ENCODE data around the gene PILRA.
"Not testable (repeated sequence)": the region's sequence is repeated elsewhere in the genome, so short reads cannot be mapped to it uniquely, and the experiment has no call there.

PILRA gene

DNA sequence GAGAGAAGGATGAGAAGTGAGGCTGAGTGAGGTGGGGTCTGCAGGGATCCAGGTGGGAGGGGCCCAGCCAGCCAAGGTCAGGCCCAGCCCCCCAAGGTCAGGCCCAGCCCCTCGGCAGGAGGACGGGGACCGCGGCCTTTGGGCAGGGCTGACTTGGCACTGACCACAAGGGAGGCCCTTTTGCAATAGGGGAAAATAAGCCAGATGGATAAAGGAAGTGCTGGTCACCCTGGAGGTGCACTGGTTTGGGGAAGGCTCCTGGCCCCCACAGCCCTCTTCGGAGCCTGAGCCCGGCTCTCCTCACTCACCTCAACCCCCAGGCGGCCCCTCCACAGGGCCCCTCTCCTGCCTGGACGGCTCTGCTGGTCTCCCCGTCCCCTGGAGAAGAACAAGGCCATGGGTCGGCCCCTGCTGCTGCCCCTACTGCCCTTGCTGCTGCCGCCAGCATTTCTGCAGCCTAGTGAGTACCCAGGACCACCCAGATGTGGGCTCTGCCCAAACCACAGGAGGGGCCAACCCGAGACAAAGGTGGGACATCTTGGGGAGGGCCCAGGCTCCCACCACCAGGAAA lies at the start of gene PILRA:
Gene PILRA, plus strand, starts transcription at position 227 of the 571 bp plus-strand sequence. Its CDS starts 170 bp downstream, at position 397.
- no peak for DNase-seq (ENCODE audit: extremely low read depth in 1 of 2, low read depth in 1 of 2)

DNA sequence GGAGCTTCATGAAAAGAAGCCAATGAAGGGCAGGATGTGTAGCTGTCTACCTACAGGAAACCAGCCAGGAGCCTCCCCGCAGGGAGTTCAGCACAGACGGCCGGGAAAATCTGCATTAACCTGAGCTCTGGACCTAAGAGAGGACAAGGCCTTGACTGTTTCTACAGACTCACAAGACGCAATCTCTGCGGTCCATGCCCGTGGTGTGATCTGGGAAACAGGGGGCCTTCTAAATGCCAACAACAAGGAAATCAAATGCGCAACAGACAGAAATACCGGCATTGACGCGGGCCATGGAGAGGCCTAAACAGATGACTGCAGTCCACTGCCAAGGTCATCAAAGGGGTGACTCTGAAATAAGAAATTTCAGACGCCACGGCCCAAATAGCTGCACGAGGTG lies 49.1 kb upstream of the PILRA start:
- not testable (repeated sequence) for DNase-seq (ENCODE audit: extremely low read depth in 1 of 2, low read depth in 1 of 2)

DNA sequence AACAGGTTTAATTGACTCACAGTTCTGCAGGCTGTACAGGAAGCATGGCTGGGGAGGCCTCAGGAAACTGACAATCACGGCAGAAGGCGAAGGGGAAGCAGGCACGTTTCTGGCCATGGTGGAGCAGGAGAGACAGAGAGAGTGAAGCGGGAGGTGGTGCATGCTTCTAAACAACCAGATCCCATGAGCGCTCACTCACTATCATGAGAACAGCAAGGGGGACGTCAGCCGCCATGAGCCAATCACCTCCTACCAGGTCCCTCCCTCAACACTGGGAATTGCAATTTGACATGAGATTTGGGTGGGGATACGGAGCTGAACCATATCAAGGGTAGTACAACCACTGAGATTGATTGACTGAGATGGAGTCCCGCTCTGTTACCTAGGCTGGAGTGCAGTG lies 47.6 kb upstream of the PILRA start:
- not testable (repeated sequence) for DNase-seq (ENCODE audit: extremely low read depth in 1 of 2, low read depth in 1 of 2)

DNA sequence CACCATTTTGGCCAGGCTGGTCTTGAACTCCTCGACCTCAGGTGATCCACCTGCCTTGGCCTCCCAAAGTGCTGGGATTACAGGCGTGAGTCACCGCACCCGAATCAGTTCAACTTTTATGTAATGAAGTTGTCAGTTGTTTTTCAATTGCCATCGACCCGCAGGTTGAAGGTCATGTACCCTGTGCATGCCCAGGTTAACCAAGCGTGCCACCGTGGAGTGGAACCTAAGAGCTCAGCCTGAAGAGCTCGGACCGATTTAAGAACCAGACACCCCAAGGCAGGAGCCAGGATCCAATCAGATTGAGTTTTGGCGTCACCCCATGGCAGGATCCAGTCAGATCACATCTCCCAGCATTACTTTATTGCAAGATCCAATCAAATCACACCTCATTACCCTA lies 46.4 kb upstream of the PILRA start:
- not testable (repeated sequence) for DNase-seq (ENCODE audit: extremely low read depth in 1 of 2, low read depth in 1 of 2)

DNA sequence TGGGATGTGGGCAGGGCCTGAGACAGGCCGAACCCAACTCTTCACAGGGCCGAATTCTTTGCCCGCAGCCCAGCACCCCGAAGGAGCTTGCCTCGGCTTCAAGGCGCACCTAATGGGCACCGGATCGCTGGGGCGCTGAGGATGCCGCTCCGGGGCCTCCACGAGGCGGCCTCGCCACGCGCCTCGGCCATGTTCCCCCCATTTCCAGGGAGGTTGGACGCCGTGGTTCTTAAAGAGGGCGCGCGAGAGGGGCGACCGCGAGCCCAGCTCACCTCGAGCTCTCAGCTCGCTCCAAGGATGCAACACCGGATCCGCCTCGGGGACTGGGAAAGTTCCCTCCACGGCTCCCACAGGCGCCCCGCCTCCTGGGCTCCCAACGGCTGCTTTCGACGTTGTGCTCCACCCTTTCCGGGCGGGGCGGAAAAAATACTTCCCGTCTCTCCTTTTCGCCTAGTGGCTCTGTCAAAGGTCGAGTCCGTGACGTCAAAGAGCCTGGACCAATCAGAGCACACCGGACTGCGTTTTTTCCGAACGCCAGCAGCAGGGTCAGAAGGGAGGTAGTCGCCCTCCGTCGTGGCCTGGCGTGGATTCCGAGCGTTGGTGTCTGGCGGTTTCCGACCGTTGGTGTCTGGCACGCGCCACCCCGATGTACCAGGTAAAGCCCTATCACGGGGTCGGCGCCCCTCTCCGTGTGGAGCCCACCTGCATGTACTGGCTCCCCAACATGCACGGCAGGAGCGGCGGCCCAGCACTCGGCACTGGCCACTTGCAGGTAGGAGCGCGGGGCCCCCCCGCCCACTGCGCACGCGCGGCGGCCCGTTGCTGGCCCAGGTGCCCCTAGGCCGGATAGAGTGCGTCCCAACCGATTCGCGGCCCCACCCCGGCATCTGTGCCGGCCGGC lies 37.5 kb upstream of the PILRA start:
- peak; percentile 79 to 84 for DNase-seq (ENCODE audit: extremely low read depth in 1 of 2, low read depth in 1 of 2)

DNA sequence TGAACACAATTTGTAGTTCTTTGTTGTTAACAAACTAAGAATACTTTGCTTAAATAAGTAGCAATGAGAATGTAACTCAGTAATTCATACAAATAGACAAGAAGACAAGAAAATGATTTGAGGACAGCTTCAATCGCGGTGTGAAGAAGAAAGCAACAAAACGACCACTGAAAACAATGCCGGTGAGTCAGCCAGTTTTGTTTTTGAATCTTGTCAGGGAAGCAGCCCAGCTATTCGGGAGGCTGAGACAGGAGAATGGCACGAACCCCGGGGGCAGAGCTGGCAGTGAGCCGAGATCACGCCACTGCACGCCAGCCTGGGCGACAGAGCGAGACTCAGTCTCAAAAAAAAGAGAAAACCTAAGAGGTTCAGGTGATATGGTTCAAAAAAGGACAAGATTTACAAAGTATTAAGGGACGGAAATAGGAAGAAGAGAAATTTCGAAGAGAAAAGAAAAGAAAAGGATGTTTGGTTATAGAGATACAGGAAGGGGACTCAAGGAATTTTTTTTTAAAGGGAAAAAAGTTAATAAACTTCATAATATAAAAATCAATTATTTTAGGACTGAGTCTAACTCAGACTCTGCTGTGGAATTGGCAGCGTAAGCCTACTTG lies 35.1 kb upstream of the PILRA start:
- not testable (repeated sequence) for DNase-seq (ENCODE audit: extremely low read depth in 1 of 2, low read depth in 1 of 2)

DNA sequence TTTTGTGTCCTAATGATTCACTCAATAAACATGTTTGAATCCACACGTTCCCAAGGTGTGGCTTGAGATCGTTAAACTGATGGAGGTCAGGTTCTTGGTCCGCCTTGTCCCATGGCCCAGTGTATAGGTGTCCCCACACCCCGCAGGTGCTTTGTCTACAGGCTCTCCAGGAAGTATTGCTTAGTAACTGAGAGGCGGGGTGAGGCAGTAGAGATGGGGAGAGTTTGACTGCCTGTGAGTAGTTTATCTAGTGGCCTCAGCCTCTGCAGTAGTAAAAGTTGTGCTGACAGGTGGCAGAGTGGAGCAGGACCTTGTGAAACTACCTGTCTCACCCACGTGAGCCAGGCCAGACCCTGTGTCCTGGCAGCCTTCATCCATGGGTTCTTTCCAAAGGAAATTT lies 32.0 kb upstream of the PILRA start:
- DNase-seq (ENCODE audit: extremely low read depth in 1 of 2, low read depth in 1 of 2): not testable (repeated sequence)

DNA sequence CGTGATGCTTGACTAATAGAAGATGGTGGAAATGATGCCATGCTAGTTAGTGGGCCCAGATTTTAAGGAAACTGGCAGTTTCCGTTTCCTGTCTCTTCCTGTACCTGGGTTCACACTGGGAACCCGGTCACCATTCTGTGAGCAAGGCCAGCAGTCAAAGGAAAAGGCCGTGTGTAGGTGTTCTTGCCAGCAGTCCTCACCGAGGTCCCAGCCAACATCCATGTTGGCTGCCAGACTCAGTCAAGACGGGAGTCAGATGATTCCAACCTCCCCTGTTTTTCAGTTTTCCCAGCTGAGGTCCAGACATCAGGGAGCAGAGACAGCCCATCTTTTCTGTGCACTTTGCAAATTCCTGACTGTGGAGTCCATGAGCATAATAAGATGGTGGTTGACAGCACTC lies 30.5 kb upstream of the PILRA start:
- DNase-seq (ENCODE audit: extremely low read depth in 1 of 2, low read depth in 1 of 2): no peak

DNA sequence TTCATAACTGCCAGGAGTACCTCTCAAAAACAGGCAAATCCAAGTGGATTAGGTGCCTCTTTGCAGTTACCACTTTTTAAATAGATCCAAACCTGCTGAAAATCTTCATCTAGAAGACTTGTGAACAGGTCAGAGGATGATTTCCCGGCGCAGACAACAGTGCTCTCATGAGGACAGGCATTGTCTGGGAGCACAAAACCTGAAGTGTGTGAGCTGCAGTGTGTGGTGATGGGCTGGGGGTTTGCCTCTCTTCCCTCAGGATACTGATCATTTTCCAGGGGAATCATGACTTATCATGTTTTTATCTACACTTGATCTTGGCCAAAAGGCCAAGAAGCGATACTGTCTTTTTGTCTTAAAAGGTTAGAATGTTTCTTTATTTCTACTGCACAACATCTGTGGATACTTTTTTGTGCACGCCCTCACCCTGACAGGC lies 29.1 kb upstream of the PILRA start:
- not testable (repeated sequence) for DNase-seq (ENCODE audit: extremely low read depth in 1 of 2, low read depth in 1 of 2)

DNA sequence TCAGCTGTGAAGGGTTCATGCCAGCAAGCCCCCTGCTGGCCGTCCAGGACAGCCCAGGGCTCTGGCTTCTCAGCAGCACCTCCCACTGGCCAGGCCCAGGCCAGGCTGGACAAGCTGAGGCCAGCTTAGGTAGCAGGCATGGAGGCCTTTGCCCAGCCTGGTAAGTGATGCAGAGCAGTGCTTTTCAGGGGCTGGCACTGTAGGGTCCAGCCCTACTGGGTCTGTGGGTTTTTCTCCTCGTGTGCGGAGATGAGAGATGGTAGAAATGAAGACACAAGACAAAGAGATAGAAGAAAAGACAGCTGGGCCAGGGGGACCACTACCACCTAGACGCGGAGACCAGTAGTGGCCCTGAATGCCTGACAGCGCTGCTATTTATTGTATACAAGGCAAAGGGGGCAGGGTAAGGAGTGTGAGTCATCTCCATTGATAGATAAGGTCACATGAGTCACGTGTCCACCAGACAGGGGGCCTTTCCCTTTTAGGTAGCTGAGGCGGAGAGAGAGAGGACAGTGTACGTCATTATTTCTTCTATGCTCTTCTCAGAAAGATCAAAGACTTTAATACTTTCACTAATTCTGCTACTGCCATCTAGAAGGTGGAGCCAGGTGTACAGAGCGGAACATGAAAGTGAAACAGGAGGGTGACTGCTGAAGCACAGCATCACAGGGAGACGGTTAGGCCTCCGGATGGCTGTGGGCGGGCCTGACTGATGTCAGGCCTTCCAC lies 28.6 kb upstream of the PILRA start:
- DNase-seq (ENCODE audit: extremely low read depth in 1 of 2, low read depth in 1 of 2): peak; percentile 44 to 79

DNA sequence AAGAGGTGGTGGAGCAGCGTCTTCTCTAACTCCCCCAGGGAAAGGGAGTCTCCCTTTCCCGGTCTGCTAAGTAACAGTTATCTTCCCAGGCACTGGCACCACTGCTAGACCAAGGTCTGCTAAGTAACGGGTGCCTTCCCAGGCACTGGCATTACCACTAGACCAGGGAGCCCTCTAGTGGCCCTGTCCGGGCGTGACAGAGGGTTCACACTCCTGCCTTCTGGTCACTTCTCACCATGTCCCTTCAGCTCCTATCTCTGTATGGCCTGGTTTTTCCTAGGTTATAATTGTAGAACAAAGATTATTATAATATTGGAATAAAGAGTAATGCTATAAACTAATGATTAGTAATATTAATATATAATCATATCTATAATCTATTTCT lies 28.0 kb upstream of the PILRA start:
- DNase-seq (ENCODE audit: extremely low read depth in 1 of 2, low read depth in 1 of 2): peak in 1 of 2 donors; percentile 44

DNA sequence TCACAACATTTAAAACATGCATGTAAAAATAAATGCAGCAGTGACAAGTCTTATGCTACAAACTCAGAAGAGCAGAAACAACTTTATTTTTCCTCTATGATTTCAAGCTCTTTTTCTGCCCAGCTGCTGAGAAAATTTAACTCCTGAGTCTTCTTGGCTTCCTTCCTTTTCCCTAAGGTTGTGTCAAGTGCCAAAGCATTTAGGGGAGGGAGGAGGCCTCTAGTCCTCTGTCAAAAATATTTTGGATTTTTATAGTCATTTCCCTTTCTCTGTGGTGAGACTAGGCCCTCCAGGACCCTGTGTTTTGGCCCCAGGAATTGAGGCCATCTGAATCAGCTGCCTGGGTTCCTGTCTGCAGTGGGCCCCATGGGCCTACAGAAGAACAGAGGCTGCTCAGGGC lies 26.4 kb upstream of the PILRA start:
- no peak for DNase-seq (ENCODE audit: extremely low read depth in 1 of 2, low read depth in 1 of 2)

DNA sequence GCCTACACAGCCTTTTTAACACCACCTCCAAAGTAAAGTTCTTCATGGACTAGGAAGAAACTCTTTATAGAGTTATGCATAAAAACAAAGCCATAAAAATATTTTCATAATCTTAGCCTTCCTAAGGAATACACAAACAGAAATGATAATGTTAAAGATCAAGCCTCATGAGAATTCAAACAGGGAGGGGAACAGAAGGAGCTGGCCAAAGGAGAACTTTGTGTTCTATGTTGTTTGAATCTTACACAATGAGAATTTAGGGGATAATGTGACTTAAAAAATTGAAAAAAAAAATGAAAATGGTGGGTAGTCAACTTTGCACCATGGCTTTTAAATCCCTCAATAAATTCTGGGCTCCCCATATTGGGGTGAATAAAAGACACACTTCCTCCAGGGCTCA lies 24.5 kb upstream of the PILRA start:
- no peak for DNase-seq (ENCODE audit: extremely low read depth in 1 of 2, low read depth in 1 of 2)

DNA sequence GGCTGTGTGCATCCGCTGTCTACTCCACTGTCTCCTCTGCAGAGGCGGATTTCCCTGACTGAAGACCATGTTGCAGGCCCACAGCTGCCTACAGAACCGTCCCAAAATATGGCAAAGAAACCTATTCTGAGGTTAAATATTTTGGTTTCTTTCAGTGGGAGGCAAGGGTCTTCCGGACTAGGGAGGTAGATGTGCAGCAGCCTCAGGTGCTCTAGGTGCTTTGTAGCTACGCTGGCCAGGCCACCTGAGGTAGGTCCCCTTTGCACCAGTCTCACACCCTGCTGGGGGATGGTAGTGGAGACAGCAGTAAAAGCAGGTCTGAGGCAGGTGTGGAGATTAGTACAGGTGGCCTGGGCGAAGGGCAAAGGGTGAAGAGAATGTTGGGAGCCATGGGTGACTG lies 23.5 kb upstream of the PILRA start:
- no peak for DNase-seq (ENCODE audit: extremely low read depth in 1 of 2, low read depth in 1 of 2)

DNA sequence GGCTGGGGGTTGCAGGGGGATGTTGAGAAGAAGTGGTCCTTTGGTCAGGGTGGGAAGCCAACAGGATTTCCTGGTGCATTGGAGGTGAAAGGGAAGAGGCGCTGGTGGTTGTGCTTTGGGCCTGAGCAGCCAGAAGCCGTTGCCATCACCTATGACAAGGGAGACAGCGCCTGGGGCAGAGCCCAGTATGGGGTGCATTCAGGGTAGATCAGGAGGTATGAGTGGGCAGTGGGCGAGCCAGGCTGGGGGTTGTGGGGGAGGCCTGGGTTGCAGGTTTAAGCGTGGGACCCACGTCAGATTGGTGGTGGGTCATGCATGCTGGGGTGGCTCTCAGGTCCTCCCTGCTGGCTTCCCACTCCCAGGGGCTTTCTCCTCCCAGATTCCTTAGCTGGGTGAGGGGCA lies 21.6 kb upstream of the PILRA start:
- no peak for DNase-seq (ENCODE audit: extremely low read depth in 1 of 2, low read depth in 1 of 2)

DNA sequence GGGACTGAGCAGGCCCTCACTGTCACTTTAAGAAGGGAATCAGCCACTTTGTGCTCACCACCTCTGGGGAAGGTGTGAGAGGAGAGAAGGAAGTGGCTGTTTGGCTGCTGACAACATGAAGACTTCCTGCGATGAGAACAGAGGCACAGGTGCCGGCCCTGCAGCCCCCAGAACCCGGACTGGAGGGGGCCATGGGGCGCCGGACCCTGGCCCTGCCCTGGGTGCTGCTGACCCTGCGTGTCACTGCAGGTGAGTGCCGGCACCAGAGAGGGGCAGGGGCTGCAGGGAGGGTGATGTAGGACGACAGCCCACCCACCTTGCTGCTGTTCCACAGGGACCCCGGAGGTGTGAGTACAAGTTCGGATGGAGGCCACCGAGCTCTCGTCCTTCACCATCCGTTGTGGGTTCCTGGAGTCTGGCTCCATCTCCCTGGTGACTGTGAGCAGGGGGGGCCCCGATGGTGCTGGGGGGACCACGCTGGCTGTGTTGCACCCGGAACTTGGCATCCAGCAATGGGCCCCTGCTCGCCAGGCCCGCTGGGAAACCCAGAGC lies 21.0 kb upstream of the PILRA start:
- DNase-seq (ENCODE audit: extremely low read depth in 1 of 2, low read depth in 1 of 2): not testable (repeated sequence)

DNA sequence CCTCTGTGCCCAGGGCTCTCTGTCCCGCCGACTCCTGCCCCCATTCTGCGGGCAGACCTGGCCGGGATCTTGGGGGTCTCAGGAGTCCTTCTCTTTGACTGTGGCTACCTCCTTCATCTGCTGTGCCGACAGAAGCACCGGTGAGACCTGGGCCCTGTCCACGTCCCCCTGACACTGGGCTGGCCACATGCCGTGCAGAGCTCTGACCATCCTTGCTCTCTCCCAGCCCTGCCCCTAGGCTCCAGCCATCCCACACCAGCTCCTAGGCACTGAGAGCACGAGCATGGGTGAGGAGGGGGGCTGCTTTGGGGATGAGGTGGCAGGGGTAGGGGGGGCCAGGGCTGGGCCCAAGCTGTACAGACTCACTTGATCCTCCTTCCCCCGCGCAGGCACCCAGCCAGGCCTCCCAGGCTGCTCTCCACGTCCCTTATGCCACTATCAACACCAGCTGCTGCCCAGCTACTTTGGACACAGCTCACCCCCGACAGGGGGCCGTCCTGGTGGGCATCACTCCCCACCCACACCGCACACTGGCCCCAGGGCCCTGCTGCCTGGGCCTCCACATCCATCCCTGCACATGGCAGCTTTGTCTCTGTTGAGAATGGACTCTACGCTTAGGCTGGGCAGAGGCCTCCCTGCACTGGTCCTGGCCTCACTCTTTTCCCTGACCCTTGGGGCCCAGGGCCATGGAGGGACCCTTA lies 20.2 kb upstream of the PILRA start:
- no peak for DNase-seq (ENCODE audit: extremely low read depth in 1 of 2, low read depth in 1 of 2)

DNA sequence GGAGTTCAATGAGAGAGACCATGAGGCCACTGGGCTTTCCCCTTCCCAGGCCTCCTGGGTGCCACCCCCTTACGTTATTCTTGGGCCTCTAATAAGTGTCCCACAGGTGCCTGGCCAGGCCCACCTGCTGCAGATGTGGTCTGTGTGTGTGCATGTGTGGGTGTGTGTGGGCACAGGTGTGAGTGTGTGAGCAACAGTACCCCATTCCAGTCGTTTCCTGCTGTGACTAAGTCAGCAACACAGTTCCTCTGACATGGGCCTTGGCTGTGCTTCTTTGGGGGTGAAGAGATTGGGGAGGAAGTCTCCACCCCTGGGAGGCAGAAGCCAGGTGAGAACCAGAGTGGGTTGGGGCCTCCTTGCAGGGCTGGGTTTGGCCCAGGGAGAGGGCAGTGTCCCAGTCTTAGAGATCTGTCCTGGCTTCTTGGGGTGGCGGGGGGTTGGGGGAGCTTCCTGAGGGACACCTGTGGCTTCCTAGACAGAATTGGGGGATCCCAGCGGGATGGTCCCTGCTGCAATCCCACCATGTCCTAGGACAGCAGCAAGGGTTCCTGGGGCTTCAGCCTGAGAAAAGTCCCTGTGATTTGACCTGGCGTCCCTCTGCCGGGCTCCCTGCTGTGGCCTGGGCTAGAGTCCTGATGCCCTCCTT lies 19.5 kb upstream of the PILRA start:
- no peak for DNase-seq (ENCODE audit: extremely low read depth in 1 of 2, low read depth in 1 of 2)

DNA sequence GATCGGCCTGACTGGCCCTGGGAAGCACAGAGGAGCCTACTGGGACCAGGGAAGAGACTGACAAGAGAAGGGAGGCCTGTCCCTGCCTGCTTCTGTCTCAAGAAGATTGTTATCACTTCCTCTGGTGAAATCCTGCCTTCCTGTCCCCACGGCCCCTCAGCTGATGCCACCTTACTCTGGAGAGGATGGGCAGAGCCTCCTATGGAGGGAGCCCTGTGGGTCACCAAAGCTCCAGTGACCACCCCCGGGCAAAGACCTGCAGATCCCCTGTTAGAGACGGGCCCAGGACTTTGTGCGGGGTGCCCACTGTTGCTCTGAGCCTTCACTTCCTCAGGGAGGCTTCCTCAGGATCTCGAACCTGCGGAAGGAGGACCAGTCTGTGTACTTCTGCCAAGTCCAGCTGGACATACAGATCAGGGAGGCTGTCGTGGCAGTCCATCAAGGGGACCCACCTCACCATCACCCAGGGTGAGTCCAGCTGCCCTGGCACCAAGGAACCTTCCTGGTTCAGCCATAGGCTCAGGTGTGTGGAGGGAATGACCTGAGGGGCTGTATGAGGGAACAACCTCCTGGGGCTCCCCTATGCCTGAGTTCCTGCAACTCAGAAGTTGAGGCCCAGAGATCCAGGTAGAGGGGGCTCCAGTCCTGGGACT lies 16.7 kb upstream of the PILRA start:
- no peak for DNase-seq (ENCODE audit: extremely low read depth in 1 of 2, low read depth in 1 of 2)

All from stimulated activated CD8-positive, alpha-beta memory T cell treated with anti-CD3 and anti-CD28 coated beads, Interleukin-7, amount 100 ng/mL, for 48 hours (primary cell).